NCI-H1105 treated with DMSO at 0.1 percent for 48 hours (cell line): ENCODE data around the gene CD164L2.
"Not testable (repeated sequence)": the region's sequence is repeated elsewhere in the genome, so short reads cannot be mapped to it uniquely, and the experiment has no call there.

ENCODE experiments used
- DNase-seq: peaks from one replicate; lab custom pipeline; 2025; lab: John Stamatoyannopoulos, UW

The CD164L2 gene

DNA sequence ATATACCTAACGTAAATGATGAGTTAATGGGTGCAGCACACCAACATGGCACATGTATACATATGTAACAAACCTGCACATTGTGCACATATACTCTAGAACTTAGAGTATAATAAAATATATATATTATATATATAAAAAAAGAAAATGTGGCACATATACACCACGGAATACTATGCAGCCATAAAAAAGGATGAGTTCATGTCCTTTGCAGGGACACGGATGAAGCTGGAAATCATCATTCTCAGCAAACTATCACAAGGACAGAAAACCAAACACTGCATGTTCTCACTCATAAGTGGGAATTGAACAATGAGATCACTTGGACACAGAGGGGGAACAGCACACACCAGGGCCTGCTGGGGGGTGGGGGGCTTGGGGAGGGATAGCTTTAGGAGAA, 1.7 kb upstream of the CD164L2 start:
- DNase-seq: not testable (repeated sequence)

DNA sequence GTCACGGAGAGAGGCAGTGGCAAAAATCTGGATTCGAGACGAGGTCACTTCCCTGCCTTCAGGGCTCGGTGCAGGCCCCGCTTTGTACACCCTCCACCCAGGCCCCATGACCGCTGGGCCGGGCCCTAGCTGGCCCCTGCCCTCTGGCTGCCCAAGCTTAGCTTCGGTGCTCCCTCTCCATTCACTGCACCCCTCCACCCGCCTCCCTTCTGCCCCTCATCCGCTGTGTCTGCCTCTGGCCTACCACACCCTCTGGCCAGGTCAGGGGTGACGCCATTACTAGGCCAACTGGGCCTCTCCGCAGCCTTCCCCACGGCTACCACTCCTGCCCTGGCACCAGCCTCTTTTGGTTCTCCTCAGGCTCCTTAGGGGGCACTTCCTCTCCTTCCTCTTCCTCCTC, 528 bp upstream of the CD164L2 start:
- DNase-seq: no peak

DNA sequence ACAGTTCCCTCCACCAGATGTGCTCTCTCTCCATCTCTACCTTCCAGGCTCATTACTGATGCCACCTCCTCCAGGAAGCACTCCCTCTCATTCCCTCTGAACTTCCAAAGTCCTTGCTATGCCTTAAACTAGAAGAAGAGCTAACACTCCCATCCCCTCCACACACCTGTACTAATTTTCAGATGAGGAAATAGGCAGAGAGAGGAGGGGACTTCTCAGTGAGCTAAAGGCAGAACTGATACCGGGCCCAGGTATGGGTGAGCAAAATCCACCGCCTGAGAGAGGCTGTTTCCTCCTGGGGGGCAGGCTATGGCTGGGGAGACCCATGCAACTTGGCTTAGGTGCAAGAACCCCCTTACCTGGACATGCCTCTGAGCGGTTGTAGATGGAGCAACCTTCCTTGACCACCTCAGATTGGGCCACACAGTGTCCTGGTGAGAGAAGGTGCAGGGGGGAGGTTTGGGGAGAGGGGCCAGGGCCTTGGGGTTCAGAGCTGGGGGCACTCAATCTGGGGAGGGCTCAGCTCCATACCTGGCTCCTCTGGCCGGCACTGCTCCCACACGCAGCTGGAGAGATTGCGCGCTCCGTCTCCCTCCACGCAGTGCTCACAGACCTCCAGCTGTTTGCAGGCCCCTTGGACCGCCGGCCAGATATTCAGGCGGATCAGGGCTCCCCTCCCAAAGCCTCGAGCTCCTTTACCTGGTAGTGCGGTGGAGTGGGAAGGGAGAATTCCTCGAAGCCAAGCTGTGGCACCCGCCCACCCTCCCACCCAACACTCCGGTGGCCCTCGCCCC, 967 bp downstream of the CD164L2 start:
- DNase-seq: no peak

DNA sequence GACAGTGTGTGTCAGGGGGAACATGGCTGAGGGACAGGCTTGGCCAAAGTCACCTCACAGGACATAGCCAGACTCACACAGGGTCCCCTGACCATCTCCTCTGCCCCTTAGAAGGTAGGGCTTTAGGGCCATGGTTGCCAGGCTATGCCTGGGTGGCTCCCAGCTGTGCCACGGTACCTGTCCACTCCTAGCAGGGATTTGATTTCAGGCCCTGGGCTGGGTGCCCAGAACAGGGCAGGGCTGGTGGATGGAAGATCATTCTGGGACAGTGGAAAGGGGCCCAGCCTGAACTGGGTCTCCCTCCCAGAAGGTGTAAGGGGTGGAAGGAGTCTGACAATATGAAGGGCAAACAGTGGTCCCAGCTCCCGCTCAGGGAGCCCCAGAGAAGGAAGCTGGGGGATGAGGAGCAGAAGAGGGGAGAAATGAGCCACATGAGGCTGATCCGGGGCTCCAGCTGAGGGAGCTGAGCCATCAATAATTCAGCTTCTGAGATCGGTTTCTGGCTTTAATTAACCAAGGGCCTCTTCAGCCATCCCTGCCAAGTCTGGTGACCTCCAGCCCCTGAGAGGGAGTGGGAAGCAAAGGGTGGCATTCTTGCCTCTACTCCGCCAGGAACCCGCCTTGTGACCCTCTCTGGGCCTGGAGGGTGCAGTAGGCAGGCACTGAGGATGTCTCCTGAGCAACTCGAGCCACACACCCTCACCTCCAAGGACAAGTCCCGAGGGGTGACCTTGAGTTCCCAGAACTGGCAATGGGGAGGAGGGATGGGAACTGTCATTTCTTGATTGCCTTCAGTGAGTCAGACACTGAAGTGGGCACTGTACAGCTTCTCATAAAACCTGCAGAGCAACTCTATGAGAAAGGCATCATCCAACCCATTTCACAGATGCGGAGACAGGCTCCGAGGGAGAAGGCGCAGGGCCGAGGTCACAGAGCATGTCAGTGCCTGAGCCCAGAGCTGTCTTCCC, 2.1 kb downstream of the CD164L2 start:
- DNase-seq: no peak

DNA sequence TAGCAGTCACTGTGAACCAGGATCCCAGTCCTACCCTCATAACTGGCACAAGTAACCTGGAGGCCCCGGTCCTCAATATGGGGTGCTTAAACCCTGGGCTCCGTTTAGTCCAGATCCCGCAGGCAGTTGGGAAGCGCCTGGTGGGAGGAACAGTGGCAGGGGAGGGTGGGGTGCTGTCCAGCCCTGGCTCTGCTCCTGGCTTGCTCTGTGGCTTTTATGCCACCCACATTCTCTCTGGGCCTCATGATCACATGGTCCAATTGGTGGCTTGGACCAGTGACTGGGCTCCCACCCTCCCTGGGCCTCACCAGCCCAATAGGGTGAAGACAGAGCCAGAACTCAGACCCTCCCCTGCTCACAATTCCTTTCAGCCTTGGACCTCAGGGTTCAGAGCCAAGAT, 2.9 kb downstream of the CD164L2 start:
- DNase-seq: no peak

DNA sequence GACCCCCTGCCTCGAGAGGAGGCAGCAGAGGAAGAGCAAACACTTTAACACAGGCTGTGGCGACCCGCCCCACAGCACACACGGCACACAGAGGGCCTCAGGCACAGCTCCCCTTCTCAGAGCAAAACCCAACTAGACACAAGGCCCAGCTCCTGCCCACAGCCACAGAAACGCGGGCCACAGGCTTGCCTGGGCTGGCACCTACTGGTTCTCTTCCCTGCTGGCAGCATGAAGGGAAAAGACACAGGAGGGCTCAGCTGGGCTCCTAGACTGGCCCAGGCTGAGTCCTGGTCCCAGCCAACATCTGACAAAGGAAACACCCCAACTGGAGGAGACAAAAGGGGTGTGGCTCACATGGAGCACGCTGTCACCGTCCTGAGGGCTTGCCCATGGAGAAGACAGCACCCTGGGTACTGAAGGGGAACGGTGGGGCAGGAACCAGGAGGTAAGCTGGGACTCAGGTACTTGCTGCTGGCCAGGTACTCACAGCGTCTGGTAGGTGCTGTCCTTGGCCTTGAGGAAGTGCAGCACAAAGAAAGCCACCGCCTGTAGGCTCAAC, 3.5 kb downstream of the CD164L2 start:
- no peak for DNase-seq

DNA sequence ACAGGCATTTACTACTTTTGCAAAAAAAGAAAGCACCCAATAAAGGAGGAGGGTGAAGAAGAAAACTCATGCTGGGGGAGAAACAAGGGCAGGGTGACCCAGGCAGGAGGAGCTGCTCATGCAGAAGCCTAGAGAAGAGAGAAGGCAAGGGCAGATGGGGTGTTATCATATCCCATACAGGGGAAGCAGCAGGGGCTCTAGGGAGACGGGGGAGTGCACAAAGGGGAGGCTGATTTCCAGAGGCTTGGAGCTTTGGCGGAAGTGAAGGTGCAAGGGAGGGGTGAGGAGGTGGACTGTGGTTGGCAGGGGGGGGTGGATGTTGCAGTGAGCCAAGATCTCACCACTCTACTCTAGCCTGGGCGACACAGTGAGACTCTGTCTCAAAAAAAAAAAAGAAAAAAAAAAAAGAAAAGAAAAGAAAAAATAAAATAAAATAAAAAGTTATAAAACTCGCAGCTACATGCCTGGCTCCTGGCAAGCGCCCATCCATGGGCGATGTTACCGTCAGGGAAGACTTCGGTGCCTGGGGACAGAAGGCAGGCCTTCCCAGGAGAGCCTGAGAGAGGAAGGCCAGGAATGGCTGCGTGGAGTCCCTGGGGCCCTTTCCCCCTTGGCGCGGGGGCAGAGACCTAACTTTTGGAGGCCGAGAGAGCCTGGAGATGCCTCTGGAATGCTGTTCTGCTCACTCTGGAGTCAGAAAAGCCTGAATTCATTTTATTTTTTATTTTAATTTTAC, 5.2 kb downstream of the CD164L2 start:
- DNase-seq: no peak

DNA sequence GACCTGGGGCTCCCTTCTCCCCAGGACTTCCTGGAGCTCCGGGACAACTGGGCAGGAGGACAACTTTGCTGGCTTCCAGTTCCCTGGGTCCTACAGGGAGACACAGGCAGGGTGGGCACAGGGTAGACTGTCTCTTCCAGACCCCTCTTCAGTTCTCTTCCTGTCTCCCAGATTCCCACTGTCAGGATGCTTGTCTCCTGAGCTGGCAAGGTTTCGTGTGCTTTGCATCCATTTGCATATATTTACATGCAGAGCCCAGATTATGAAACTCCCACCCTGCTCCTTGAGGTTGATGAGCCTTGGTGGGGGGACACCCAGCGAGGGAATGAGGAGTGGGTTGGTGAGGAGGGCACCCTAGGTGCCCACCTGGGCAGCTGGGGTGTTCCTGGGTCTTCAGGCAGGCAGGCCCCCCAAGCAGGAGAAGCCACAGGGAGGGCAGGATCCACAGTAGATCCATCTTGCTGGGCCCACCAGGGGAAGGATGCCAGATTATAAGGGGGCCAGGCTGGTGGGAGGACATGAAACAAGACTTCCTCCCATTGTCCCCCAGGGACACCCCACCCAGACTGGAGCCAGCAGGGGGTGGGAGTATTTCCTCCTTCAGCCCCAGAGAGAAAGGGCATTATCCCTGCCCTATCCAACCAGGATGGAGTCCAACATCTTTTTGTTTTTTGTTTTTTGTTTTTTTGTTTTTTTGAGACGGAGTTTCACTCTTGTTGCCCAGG, 8.6 kb downstream of the CD164L2 start, which contains the start of gene FCN3:
Gene FCN3, minus strand, starts transcription at position 463 of the 725 bp plus-strand sequence. Its CDS starts 6 bp downstream, at position 457.
- no peak for DNase-seq

DNA sequence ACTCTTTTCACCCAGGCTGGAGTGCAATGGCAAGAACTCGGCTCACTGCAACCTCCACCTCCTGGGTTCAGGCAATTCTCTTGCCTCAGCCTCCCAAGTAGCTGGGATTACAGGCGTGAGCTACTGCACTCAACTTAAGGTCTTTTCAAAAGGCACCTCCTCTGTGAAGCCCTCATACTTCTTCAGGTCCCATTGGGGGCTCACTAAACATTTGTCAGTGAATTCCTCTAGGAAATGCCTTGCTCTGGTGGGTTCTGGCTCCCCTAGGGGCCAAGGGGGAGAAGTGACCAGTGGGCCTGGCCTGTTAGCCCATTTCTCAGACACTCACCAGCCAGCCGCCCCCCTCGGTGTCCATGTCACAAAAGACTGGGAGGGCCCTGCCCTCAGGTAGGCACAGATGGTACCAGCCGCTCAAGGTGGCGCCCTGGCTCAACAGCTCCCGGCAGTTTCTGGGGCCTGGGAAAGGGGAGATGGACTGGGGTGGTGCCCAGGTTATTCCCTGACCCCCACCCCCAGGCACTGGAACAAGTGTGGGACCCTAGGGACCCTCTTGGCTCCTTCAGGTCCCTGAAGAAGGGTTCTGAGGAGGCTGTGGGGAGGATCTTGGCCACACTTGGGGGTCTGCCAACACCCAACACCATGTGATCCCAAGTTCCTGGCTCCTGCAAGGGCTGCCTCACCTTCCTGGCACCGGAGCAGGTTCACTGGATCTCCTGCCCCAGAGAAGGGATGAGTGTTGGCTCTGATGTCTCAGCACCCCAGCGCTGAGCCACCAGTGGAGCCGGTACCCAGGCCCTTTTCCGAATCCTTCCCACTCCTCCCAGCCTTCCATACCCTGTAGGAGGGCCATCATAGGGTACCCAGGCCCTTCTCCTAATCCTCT, 10.1 kb downstream of the CD164L2 start:
- no peak for DNase-seq

DNA sequence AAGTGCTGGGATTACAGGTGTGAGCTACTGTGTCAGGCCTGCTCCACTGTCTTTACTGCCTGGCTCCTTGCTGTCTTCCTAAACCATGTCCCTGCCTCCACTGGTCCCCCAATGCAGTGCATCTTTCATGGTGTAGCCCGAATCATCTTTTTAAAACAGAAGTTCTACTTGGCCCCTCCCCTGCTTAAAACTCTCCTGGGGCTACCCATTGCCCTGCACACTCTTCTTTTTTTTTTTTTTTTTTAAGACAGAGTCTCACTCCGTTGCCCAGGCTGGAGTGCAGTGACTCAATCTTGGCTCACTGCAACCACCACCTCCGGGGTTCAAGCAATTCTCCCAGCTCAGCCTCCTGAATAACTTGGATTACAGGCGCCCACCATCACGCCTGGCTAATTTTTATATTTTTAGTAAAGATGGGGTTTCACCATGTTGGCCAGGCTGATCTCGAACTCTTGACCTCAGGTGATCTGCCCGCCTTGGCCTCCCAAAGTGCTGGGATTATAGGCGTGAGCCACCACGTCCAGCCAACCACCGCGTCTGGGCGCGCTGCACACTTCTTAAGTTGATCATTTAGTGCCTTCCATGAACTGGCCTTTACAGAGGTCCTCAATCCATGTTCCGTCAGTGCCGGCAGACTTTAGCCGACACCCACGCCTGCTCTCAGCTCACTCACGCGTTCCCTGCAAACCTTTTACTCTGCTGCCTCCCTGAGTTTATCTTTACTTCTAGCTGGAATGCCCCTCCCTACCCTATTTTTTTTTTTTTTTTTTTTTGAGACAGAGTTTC, 10.9 kb downstream of the CD164L2 start:
- no peak for DNase-seq

DNA sequence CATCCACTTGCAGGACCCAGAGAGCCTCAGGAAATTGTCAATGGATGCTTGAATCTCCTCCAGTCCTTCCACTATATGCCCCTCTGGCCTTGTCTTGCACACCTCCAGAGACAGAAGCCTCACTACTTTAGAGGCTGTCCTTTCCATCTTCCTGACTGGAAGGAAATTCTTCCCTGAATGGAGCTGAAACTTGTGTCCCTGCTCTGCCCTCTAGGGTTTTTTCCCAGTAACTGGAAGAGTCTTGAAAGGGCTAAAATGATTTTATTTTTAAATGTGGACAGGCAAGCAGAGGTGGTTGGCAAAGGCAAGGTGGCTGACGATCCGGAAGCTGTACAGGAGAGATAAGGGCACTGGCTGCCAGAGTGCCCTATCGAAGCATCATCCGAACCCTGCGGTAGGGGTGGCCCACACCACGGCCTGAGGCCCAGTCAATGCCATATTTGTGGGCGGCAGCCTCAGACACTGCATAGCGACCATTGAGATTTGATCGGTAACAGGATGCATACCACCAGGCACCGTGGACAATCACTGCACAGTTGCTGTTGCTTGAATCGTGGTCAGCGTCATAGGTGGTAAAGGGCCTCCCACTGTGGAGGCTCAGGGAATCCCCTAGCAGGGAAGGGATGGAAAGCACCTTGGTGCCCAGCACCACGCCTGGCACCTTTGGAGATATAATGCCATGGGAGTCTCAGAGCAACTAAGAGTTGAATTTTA, 14.1 kb downstream of the CD164L2 start:
- DNase-seq: no peak

DNA sequence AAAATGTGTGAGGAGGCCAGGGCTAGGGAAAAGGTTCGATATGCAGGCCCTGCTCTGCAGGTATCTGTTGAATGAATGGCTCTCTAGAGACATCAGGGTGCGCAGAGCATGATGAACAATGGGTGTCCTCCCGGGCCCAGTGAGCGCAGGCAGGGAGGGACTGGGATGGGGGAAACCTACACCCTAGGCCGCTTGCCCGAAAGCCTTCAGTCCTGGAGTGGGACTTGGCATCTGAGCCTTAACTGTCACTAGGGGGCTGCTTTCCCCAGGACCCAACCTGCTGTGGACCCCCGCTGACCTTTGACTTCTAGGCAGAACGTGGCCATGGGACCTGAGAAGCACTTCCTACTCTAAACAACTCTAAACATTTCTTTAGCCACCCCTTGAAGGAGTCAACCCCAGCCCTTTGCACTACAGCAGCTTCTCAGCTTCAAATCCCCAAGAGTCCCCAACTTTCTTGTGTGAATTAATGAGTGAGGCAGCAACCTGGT, 15.9 kb downstream of the CD164L2 start:
- no peak for DNase-seq

DNA sequence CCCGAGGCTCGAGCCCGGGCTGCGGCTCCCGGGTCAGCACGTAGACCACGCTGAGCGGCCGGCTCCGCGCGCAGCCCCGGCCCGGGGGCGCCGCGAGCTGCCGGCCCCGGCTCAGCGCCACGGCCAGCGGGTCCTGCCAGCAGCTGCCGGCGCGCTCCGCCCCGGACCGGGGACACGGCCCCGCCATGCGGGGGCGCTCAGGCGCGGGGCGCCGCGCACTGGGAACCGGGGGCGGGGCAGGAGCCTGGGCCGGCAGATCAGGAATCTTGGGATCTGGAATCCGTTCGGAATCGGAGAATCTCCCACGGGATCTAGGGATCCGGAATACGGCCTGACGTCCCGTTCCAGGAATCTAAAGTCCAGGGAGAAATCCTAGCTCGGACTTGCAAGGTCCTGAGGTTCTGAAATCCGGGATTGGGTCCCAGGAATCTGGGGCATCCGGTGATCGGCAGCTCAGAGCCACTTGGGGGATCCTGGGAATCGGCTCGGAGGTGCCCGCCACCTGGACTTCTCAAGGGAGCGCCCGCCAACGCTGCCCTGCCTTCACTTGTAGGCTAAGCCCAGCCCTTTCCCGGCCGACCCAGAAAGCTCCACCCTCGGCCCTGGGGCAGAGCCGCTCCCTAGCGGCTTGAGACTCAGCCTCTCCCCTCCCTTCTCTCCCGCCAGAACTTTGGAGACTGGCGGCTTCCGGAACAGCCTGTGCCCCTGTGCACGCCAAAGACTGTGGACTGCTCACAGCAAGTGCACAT, 16.5 kb downstream of the CD164L2 start, which contains the start of gene MAP3K6:
Gene MAP3K6, minus strand, starts transcription at position 551 of the 749 bp plus-strand sequence. Its CDS starts 364 bp downstream, at position 187.
- peak; percentile 60 for DNase-seq

DNA sequence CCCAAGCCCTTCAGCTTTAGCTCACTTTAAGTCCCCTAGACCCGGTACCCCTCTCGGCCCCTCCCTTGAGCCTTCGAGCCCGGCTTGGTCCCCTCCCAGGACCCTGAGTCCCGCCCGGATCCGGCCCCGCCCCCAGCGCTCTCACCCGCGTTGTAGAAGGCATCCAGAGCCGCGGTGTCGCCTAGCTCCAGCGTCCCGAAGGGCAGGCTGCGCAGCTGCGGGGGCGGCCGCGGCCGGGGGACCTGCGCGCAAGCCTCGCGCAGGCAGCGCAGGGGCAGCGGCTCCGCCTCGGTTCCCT, 17.1 kb downstream of the CD164L2 start:
- DNase-seq: peak; percentile 60

DNA sequence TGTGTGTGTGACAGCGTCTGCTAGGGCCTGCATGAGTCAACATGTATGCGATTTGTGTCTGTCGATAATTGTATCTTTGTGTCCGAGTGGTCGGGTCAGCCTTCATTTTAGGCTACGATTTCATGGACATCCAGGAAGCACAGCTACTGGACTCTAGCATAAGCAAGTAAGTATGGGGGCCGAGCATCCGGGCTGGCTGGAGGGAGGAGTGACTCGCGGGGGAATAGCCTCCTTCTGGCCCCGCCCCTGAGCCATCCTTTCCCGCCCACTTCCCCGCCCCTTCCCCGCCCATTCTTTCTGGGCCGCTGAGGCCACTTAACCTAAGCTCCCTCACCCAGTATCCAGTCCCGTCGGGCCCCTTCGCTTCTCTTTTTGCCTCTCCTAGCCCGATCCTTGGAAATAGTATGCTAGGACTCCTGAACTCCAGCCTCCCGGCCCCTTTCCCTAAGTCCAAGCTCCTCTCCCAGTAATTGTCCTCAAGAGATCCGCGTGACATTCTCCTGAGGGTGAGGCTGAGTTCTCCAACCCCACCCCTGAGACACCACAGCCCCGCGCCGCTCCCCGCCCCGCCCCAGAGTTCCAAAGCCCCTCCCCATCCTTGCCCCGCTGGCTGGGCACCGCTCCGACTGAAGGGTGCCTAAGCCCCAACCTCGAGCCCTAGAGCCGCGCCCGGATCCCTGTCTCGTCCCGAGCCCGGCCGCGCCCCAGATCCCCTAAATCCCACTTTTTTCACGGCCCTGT, 17.6 kb downstream of the CD164L2 start:
- peak; percentile 86 for DNase-seq

DNA sequence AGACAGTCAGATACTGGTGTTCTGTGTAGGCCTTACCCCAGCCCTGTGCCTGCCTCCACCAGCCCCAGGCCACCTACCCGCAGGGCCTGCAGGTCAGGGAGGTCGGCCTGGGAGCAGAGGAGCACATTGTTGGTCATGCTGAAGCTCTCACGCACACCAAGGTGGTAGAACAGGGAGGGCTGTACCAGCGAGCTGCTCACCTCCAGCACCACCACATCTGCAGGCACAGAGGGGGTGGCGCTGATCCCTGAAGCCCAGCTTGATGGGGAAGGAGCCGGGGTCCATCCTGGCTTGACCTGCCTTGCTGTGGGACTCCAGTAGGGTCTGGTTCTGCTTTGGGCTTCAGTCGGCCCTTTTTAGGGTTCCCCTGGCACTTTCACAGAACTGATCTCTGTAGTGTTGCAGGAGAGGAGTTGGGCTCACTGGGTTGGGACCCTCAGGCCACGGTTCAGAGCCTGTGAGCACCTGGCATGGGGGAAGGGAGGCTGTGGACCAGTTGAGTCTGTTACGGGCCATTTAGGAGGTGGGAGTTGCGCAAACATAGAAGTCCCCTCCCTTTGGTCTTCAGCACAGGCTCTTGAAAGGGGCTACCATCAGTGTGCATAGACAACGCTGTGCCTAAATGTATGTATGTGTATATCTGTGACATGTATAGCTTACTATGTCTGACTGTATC, 18.3 kb downstream of the CD164L2 start:
- no peak for DNase-seq
